ENCODE measurements around the gene LRP1B.

The LRP1B gene

DNA sequence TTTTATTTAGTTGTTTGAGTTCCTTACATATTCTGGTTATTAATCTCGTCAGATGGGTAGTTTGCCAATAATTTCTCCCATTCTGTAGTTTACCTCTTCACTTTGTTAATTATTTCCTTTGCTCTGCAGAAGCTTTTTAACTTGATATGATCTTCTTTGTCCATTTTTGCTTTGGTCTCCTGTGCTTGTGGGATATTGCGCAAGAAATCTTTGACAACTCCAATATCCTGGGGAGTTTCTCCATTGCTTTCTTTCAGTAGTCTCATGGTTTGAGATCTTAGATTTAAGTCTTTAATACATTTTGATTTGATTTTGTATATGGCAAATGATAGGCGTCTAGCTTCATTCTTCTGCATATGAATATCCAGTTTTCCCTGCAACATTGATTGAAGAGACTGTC, 389.2 kb downstream of the LRP1B start:
- no peak for DNase-seq

DNA sequence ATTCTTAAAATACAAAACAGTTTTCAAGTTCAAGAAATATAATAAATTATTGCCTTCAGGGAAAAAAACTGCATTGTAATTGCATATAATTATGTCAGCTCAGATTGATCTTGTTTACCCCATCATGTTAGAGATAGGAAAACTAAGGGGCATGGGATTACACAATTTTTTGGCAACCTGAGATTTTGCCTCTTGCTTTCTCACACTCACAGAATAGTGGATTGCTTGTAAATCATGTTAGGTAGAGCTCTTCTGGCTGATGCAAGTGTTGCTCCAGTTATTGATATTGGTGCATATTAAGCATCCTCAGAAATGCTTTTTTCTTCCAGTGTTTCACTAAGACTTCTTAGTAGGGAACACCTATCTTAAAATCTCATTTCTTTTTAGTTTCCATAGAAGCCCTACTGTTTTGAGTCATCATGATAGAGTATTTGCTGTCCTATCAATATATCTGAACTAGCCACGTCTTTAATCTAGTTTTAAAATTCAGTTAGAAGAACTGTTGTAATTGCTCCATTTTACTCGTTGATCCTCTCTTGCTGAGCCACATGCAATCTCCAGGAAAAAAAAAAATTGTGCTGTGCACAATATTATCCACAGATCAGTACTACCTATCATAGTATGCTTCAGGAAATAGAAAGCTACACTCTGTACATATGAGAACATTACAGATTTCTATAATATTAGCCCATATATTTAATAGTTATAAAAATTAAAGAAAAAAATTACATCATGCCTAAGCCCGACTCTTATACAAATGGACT, 393.1 kb downstream of the LRP1B start:
- DNase-seq: no peak

DNA sequence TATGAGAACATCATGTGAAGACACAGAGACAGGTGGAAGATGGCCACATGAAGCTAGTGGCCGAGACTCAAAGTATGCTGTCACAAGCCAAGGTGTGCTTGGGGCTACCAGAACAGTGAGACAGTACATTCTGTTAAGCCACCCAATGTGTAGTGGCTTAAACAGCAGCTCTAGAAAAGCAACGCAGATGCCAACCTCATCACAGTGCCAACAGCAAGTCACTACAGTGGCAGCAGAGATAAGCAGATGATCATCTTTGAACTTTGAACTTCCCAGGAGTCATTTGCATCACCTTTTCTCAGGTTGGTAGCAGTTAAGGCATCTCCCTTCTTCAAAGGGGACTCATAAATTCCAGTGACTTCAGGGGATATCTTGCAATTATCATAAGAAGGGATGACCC, 394.4 kb downstream of the LRP1B start:
- DNase-seq: no peak

DNA sequence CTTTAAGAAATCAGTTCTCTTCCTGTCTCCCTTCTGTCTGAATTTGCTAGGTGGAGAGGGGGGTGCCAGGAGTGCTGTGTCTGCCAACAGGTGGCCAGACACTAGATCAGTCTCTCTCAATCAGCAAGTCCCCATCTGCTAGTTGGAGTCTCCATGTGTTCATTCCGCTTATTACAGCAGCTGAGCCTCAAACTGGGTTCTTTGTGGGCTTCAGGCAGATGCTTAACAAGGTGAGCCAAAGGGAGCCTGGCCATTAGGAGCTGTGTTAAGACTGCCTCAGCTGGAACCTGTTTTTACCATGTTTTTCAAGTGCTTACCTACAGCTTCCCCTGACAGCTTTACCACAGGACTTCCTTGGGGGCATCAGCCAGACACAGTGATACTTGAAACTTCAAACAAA, 401.9 kb downstream of the LRP1B start:
- DNase-seq: no peak

DNA sequence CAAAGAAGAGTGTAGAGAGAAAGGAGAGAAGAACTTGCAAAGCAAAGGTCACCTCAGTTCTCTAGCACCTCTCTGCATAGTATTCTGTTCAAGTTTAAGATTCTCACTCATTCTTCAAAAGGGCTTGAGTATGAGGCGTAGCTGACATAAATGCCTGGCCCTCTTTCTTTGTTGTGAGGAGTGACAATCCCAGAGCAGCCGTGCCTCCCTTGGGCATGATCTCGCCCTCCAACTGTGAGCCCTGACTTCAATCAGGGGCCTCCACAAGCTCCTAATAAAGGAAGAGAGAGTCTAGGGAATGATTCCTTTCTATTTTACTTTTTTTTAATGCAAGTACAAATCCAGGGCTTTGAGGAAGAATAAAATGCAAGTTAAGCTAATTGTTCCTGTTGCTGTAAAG, 402.7 kb downstream of the LRP1B start:
- DNase-seq: no peak

DNA sequence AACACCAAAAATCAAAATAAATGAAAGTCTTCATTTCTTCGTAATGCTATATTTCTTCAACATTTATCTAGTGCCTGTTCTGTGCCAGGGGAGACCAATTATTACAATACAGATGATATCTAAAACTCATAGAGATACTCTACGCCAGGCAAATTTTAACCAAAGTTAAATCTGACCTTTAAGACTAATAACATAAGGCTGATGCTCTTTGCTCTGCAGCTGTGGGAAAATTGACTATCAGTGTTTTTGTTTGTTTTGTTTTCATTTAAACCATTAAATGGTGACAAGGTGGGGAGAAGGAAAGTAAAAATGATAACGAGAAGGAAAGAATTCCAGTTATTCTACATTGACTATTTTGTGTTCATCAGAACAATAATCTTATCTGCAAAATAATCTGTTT, 406.4 kb downstream of the LRP1B start:
- DNase-seq: no peak

DNA sequence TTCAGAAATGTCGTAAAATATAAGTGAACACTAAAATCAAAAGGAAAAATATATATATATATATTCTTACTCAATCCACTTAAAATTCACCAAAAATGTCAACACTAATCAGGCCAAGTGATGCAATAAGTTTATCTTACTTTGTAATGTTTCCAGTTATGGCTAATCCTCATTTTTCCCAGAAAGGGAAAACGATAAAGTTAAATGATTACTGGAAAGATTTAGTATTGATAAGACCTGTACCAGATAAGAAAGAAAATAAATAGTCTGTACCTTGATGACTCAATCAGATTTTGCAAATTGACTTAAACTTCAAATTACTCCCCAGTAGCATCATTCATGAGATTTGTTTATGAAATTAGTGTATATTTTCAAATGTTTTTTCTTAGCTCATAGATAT, 407.0 kb downstream of the LRP1B start:
- no peak for DNase-seq

DNA sequence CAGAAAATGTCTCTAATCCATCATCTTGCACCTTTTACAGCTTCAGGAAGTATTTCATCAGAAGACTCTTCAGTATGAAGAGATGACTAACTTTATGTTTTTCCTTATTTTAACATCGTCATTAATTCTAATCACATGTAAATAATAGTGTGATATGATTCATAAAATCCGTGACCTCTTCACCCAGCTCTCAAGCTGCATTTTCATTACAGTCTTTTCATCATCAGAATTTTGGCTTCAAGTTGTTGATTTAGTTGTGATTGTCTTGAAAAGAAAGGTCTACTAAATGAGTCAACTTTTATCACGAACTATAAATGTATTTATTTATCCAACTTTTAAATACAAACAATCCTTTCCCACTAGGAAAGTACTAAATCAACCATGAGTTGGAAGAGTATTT, 410.3 kb downstream of the LRP1B start:
- no peak for DNase-seq

DNA sequence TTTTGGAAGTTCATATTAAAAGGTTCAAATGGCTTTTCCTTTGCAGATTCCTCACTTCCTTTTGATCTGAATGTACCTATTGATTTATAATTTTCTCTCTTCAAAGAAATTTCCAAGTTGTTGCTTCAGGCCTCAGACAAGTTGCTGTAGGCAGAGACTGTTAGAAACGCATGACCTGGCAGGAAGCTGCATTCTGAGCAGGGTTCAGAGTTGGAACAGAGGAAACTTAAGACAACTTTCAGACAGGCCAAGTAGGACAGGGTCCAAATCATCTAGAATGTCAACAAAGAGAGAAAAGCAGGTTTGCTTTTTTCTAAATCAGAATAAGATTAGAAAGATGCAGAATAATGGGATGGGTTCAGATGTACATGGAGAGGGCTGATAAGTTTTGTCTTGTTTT, 416.3 kb downstream of the LRP1B start:
- no peak for DNase-seq

DNA sequence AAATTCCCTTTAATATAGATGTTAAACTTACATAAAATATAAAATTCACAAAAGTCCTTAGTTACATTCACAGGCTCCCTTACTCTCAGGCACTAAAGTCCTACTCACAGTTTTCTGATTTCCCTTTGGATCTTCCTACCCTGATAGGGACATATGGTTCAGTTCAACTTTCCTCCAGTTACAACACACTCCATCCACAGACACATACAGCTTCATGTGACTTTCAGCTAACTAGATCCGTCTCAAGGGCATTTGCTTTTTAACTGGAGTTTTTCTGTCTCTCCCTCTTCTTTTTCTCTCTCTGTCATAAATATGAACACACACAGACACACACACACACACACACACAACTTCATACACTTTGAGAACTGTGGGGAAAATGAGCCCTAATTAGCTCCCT, 419.2 kb downstream of the LRP1B start:
- DNase-seq: no peak

DNA sequence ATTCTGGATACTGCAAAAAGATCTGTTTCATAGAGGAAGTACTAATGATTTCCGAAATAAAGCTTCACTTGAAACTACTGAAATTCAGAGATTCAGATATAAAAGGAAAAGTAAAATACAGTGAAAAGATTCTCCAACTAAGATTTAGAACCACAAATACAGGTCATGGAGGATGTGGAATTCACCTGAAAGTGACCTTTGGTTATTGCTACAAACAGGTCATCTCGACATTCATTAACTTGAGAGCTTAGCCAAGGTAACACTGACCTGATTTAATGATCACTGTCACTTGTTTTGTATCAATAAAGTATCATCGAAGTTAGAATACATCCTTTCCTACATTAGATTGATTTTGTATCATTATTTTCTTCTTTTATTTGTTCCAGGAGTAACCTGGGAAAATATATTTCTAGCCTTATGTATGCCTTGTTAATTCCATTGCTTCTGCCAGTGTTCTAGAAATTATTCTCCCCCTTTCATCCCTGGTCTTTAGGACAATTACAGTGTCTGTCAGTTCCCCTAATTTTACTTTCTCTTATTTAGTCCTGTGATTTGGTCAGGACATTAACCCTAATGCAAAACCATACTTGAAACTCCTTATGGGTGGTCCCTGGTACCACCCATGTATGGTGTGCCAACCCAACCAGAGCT, 420.1 kb downstream of the LRP1B start:
- DNase-seq: no peak

DNA sequence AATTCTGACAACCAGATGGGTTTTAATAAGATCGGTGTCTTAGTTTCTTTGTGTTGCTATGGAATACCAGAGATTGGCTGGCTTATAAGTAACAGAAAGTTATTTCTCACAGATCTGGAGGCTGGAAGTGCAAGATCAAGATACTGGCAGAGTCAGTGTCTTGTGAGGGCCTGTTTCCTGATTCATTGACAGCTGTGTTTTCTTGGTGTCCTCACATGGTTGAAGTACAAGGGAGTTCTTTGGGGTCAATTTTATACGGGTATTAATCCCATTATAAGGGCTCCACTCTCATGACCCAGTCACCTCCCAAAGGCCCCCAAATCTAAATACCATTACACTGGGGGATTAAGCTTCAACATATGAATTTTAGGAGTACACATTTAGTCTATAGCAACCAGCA, 421.1 kb downstream of the LRP1B start:
- DNase-seq: no peak

DNA sequence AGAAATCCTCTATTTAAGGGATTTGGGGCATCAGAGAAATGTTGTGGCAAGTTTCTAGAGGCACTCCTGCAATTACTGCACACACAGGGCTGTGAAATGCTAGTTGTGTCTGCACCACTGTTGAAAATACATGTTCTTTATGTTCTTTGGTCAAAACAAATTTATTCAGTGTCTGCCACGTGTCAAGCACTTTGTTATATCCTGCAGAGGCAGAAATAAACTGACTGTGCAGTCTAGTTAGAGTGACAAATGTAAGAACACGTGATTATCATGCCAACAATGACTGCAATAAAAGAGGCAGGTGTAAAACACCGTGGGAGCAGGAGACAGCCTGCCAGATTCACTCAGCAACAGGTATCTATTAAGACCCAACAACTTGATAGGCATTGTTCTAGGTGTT, 423.3 kb downstream of the LRP1B start:
- DNase-seq: no peak

DNA sequence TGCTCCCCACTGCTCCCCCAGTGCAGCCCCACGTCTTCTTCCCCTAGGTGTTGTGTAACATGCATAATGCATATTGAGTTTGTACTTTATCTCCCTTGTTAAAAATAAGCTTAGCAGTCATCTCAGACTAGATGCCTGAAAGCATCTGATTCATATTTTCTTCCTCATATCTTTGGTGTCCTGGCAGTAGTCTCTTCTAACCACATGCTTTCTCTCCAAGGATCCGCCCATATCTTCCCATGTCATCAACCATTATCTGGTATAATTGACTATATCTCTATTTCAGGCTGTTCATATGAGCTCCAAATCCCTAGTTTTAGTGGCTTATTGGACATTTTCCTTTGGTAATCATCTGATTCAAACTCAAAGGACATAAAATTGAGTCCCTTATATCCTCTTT, 426.3 kb downstream of the LRP1B start:
- DNase-seq: no peak

DNA sequence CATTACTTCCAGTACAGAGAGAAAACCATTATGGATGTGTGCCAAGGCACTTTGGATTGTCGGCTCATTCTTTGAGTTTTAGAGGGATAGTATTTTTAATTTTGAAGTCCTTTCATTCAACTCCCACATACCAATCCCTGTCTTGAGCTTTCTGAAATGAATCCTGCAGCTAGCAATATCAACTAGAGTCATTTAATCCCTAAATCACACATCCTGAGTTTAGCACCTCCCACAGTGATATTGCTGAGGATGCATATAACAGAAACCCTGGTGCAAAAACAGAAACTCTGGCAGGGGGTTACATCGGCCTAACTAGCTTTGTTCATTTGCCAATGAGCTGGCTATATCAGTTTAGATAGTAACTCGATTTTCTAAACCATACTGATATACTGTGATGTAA, 427.3 kb downstream of the LRP1B start:
- DNase-seq: no peak

DNA sequence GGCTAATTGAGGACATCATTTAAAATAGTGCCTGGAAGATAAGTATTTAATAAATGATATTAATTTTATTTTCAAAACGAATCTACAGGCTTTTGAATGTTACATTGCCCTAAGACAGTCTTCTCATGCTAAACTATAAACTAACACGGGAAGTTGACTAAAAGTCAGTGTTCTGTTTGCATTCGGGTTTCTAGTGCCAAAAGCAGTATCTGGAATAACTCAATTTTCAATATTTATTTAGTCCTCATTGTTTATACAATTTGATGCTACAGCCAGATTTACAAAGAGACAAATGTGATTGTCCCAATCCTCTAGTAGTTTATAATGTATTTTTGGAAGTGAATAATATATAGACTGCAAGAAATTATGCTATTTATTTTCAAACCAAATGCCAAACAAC, 429.2 kb downstream of the LRP1B start:
- DNase-seq: no peak

DNA sequence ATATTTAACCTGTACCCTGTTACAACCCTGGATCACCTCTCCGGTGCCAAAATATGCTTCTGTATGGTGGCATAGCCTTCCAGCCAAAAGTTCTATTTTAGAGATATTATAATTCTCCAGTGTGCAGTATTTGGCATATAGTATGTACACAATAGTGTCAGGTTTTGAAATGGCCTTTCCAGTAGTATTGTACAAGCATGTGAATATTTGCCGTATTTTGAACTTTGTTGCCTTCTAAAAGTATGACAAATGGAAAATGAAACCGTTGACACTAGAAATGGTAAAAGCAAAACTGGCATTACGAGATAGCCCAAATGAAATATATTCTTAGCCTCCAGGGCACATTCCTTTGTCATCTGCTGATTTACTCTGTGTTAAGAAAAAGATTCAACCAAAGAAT, 431.2 kb downstream of the LRP1B start:
- DNase-seq: no peak

DNA sequence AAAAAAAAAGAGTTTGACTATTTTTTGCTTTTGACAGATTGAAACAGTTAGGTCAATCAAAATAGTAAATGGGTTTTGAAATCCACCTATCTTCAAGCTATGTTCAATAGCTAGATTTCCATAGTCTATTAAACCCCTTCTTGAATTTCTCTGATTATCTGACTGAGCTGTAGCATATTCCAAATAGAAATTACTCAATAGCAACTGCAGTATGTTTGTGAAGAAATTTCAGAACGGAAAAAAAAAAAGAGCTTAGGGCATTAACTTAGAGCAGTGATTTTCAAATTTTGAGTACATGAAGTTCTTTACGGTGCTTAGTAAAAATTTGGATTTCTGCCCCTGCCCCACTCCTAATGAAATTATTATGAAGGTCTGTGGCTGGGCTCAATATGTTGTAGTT, 432.3 kb downstream of the LRP1B start:
- DNase-seq: no peak

DNA sequence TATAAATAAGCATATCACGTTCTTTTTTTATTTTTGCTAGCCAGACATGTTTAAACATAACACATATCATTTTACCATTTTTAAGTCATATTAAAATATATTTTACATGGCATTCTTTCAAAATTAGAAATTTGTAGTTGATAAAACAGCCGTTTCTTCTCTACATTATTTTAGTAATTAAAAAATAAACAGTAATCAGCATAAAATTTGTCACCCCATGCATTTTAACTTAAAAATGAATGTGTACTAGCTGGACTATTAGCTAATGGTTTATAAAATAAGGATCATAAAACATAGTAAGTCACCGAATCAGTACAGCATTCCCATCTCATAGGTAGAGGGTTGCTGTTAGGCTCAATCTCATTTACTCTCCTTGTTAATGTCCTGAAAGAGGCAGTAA, 433.8 kb downstream of the LRP1B start:
- DNase-seq: no peak

DNA sequence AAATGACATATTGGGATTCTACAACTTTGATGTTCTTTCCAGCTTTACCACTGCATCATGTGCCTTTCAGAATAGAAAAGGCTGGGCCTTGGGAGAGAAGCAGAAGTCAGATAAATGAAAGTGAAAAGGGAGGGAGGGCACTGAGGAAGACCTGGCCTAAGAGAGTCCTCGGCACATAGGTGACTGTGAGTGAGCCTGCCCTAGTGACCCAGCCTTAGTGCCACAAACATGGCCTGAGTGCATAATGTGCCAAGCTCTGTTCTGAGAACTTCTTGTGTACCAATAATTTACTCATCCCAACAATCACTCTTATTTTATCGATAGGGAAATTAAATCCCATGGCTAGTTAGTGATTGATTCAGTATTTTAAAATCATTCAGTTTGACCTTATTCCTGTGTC, 436.6 kb downstream of the LRP1B start:
- DNase-seq: no peak

DNA sequence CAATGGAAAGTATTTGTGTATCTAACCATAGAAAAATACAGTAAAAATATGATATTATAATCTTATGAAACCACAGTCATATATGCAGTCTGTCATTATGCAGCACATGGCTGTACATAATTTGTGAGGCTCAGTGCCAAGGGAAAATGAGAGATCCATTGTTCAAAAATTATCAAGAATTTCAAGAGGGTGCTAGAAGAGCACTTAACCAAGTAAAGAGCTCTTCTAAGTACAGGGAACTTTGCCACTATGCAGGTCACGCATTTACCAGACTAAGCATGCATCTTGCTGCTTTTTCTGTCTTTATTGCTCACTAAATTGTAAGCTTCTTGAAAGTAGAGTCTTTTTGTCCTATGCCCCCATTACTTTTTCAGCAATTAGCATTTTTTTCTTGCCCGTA, 438.0 kb downstream of the LRP1B start:
- no peak for DNase-seq

DNA sequence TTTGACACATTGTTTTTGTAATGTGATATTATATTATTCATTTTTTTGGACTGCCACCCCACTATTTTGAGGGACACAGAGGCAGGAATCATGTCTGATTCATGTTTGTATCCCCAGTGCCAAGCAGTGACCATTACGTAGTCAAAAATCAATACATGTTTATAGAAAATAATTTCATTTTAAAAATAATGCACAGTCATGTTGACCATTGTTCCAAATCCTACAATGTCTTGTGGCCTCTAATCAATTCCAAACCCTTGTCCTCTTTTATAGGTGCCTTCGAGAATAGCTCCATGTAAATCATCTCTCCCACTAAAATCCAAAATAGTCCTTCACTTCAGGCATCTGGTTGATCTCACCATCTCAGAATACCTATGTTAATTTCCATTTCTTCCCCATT, 454.7 kb downstream of the LRP1B start:
- no peak for DNase-seq

DNA sequence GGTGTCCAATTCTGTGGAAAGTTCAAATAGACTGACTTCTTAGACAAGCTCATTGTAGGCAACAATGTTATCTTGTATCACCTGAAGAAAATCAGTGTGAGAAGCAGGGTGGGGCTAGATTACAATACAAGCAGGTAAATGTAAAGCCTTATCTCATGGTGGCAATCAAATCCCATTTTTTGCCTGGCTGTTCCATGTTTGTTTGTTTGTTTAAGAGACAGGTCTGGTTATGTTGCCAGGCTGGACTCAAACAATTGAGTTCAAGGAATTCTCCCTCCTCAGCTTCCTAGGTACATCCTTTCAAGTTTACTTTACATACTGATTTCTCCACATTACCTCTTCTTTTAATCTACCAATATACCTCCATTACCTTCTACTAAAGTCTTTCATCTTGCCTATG, 464.6 kb downstream of the LRP1B start:
- no peak for DNase-seq

DNA sequence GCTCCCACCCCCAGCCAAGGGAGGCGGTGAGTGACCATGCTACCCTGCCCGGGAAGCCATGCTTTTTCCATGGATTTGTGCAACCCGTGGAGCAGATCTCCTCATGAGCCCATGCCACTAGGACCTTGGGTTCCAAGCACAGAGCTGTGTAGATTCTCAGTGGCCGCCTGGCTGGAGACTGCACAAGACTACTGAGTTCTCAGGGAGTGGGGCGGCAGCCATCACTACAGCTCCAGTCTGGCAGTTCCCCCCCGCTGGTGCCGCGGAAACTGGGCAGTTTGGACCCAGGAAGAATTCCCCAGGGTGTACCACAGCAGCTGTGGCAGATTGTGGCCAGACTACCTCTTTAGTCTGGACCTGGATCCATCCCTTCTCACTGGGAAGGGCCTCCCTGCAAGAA, 470.6 kb downstream of the LRP1B start:
- no peak for DNase-seq

DNA sequence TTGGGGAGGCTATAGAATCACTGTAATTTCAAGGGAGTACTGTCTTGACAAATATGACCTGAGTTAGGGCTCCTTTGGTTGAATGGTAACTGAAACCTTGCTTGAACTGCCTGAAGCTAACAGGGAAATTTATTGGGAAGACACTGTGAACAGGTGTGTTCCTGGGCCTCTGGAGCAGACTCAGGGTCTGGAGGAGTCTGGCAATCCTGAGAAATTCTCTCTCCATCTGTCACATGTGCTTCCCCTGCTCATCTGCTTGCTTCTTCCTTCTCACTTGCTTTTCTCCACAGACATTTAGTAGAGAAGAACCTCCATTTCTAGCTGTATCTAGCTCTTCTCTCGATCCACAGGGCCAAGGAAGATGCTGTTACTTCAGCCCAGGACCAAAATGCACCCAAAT, 476.5 kb downstream of the LRP1B start:
- DNase-seq: no peak
